HG02981 (cell line): ENCODE results near the gene SYNGAP1.

Source experiments
- ATAC-seq: cut with Tn5 transposase; IDR thresholded peaks from one replicate; pipeline ENCODE4 v1.9.1; 2021; ENCODE audit warnings: mild to moderate bottlenecking, moderate library complexity; ENCODE audit not compliant: unreplicated experiment

The SYNGAP1 gene

GRCh38 chr6:33434961-33435360 is 15.1 kb downstream of the SYNGAP1 start:
- no peak for ATAC-seq

GRCh38 chr6:33437666-33438065 is 17.8 kb downstream of the SYNGAP1 start:
- no peak for ATAC-seq

DNA sequence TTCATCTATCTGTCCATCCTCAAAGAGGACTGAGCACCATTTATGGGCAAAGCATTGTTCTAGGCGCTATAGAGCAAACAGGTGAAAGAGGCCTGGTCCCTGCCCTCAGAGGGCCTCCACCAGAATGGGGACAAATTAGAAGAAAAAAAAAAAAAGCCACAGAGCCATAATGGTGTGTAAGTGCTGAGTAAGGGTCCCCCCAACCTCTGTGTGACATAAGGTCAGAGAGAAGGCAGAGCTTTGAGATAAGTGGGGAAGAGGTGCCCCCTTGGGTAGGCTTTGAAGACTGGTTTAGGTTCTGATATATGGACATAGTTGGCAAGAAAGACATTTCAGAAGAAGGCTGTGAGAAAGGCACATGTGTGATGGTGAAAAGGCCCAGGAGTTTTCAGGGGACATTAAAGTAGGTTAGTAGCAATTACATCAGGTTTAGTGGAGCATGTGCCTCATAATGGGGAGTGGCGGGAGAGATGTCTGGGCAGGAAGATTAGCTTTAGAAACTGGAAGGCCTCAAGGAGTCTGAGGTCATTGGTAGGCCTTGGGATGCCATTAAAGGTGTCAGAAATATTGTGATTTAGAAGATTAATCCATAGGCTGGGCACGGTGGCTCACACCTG is 19.2 kb downstream of the SYNGAP1 start:
- no peak for ATAC-seq

DNA sequence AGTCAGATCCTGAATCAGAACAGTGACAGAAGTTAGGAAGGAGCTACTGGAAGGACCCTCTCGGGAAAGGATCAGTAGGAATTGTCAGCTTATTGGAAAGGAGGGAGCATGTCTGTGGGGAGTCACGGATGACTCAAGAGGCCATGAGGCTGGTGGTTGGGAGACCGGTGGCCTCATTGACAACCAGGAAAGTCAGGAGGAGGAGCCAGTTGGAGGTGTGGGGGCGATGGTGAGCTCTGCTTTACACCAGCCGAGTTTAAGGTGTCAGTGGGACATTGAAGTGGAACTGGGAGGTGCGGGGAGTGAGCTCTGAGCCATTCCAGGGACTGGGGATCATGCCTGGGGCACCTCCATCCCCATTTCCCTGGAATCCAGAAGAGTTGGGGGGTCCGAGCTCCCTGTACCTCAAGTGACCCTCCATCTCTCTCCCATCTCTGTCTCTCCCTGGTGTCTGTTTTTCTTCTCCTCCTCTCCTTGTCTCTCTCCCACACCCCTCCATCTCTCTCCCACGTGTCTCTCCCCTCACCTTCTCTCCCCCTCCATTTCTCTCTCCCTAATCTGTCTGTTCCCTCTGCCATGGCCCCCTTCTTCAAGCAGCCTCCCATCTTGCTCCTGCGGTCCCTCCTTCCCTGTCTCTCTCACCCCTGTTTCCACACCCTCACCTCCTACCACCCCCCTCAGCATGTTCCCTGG is 20.2 kb downstream of the SYNGAP1 start:
- no peak for ATAC-seq

DNA sequence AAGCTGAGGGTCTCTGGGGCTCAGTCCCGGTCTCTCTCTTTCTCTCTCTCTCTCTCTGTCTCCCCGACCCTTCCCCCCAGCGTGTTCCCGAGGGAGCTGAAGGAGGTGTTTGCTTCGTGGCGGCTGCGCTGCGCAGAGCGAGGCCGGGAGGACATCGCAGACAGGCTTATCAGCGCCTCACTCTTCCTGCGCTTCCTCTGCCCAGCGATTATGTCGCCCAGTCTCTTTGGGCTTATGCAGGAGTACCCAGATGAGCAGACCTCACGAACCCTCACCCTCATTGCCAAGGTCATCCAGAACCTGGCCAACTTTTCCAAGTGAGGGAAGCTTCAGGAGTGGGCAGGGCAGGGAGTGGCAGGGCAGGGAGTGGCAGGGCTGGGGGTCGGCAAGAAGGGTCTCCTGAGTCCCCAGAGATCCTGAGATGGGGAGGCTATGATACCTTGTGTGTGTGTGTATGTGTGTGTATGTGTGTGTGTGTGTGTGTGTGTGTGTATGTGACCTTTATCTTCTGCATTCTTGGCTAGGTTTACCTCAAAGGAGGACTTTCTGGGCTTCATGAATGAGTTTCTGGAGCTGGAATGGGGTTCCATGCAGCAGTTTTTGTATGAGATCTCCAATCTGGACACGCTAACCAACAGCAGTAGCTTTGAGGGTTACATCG is 20.9 kb downstream of the SYNGAP1 start:
- no peak for ATAC-seq

GRCh38 chr6:33441457-33441856 is 21.6 kb downstream of the SYNGAP1 start:
- ATAC-seq: no peak

GRCh38 chr6:33442283-33442682 is 22.4 kb downstream of the SYNGAP1 start:
- ATAC-seq: no peak

GRCh38 chr6:33443025-33443424 is 23.2 kb downstream of the SYNGAP1 start:
- ATAC-seq: no peak

DNA sequence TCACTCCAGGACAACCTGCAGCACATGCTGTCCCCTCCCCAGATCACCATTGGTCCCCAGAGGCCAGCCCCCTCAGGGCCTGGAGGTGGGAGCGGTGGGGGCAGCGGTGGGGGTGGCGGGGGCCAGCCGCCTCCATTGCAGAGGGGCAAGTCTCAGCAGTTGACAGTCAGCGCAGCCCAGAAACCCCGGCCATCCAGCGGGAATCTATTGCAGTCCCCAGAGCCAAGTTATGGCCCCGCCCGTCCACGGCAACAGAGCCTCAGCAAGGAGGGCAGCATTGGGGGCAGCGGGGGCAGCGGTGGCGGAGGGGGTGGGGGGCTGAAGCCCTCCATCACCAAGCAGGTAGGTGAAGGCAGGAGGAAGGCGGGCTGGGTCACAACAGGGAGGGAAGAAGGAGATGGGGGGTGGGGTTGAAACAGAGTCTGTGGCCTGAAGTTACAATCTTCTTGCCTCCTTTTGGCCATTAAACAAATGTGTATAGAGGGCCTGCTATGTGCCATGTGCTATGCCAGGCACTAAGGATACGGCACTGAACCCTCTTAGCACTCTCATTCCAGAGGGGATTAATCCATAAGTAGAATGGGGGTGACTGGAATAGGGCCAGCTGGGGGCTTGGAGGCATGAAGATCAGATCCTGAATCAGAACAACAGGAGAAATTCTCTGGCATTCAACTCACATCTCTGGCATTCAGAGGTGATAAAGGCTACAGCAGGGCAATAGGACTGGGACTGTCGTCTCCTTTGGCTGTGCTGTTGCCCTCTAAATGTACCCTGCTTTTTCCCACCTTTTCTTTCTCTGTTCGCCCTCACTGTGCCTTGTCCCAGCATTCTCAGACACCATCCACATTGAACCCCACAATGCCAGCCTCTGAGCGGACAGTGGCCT is 24.0 kb downstream of the SYNGAP1 start:
- ATAC-seq: no peak

GRCh38 chr6:33445119-33445603 is 25.3 kb downstream of the SYNGAP1 start:
- ATAC-seq: no peak

- no peak for ATAC-seq
Observed at GRCh38 chr6:33446356-33446755, 26.5 kb downstream of the SYNGAP1 start.

GRCh38 chr6:33450434-33450833 is 30.6 kb downstream of the SYNGAP1 start:
- no peak for ATAC-seq

DNA sequence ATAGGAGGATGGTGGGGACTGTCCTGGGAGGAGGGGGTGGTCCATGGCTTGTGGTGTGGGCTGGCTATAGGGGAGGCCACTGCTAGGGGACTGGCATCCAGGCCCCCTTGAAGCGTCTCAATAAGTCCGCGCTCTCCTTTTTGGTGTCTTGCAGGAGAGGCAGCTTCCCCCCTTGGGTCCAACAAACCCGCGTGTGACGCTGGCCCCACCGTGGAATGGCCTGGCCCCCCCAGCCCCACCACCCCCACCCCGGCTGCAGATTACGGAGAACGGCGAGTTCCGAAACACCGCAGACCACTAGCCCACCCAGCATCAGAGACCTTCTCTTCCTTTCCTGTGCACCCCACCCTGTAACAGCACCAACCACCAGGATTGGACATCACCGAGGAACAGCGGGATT is 31.7 kb downstream of the SYNGAP1 start:
- ATAC-seq: no peak

GRCh38 chr6:33452496-33452895 is 32.6 kb downstream of the SYNGAP1 start:
- no peak for ATAC-seq

DNA sequence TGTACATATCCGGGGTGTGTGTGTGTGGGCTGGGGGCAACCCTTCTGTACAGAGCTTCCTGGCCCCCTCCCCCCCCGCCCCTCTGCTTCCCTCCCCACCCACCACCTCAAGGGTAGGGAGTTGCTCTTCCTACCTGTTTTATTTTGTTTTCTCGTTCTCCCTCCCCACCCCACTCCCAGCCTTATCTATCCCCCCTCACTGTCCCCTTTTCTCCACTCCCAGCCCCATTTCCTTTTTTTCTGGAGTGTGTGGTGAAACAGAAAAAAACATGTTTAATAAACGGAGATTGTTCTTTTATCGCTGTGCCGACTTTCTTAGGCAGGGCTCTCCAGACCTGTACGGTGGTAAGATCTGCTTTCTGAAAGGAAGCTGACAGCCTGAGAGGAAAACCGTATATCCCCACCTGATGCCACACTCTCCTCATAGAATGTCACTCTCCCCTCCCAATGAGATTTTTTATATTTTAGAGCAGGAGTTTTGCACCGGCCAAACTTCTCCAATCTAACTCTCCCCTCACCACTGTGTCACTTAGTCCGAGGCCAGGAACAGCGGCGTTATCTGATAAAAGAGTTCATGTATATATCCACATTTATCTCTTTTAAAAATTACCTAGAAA is 33.6 kb downstream of the SYNGAP1 start:
- no peak for ATAC-seq

DNA sequence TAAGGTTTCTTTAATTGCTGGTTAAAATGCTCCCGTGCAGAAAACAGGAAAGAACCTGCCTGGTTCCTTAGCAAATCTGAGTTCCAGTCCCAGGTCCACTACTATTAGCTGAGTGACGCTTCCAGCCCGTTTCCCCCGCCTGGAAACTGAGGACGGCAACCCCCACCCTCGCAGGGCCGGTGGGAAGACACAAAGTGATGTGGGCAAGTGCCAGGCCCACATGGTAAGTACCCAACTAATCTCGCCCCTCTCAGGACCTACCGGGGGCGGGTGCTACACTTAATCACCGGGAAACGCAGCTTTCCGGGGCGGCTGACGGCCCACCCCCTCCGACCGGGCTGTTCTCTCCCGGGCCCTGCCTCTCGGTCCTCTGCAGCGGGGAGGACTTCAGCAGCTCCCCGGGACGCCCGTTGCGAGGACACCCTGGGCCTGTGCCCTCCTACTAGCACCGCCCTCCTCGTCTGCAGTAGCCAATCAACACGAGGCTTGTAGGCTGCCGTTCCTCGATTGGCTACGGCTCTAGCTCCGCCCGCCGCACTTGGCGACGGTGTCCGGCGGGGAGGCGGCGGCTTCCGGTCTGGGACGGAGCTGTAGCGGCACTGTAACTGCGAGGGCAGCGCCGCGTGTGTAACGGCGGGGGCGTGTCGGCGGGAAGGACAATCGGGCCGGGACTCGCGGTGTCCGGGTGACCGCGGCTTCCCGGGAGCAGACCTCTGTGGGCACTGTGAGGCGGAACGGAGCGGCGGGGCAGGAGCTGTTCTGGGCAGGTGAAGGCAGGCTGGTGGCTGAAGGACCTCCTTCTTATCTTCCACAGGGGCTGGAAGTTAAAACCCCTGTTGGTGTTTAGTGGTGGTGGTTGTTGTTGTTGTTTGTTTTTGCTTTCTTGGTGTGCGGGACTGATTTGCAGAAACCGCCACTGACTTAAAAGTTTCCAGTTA is 34.4 kb downstream of the SYNGAP1 start, which contains the start of gene ZBTB9:
ZBTB9 (plus strand) TSS at position 568 of the 938 bp plus-strand sequence. CDS start 525 bp downstream, outside the sequence.
- peak; percentile 99 for ATAC-seq

DNA sequence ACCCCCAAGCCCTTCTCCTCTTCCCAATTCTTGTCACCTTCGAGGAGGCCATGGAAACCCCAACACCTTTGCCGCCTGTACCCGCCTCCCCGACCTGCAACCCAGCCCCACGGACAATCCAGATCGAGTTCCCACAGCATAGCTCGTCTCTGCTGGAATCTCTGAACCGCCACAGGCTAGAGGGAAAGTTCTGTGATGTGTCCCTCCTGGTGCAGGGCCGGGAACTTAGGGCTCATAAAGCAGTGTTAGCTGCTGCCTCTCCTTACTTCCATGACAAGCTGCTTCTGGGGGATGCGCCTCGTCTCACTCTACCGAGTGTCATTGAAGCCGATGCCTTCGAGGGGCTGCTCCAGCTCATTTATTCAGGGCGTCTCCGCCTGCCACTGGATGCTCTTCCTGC is 35.2 kb downstream of the SYNGAP1 start:
- ATAC-seq: no peak

DNA sequence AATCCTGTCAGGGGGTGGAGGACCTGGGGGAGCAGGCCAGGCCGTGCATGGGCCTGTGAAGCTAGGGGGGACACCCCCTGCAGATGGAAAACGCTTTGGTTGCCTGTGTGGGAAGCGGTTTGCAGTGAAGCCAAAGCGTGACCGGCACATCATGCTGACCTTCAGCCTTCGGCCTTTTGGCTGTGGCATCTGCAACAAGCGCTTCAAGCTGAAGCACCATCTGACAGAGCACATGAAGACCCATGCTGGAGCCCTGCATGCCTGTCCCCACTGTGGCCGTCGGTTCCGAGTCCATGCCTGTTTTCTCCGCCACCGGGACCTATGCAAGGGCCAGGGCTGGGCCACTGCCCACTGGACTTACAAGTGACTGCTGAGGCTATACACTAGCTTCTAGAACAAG is 36.3 kb downstream of the SYNGAP1 start:
- no peak for ATAC-seq

DNA sequence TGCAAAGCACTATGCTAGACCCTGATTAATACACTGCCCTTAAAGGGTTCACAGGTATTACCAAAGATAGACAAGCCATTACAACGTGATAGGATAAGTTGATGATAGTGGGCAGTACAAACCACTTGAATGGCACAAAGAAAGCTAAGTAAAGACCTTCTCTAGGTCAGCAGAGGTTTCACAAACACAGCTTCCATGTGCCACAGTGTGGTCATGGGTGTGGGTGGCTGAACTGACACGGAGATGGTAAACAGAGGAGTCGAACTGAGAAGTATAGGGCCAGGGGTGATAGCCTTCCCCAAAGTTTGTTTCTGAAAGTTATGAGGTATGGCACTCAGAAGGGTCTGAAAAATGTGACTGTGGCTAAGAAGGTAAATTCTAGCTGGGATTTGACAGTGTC is 38.8 kb downstream of the SYNGAP1 start:
- ATAC-seq: no peak
